ENCODE data around the gene TIAM2.
A peak's percentile ranks its signal among the peaks of the same experiment; 100 is the strongest.

The TIAM2 gene

GRCh38 chr6:155062866-155063341, 67.8 kb downstream of the TIAM2 start:
- no peak for DNase-seq (ENCODE audit: low spot score)

- DNase-seq (ENCODE audit: low spot score), result no peak
These were observed 69.2 kb downstream of the TIAM2 start for GRCh38 chr6:155064303-155064702.

- peak; percentile 79 for DNase-seq (ENCODE audit: low spot score)
These were observed 71.2 kb downstream of the TIAM2 start for GRCh38 chr6:155066361-155066760.

GRCh38 chr6:155066921-155067680, 72.0 kb downstream of the TIAM2 start:
- no peak for DNase-seq (ENCODE audit: low spot score)

GRCh38 chr6:155067956-155068615, 73.0 kb downstream of the TIAM2 start:
- peak; percentile 72 for DNase-seq (ENCODE audit: low spot score)

- DNase-seq (ENCODE audit: low spot score), result no peak
These were observed 74.4 kb downstream of the TIAM2 start for GRCh38 chr6:155069543-155069942.

- no peak for DNase-seq (ENCODE audit: low spot score)
These were observed 81.0 kb downstream of the TIAM2 start for GRCh38 chr6:155075930-155076695.

GRCh38 chr6:155077331-155077730, 82.2 kb downstream of the TIAM2 start:
- no peak for DNase-seq (ENCODE audit: low spot score)

GRCh38 chr6:155077784-155078183, 82.7 kb downstream of the TIAM2 start:
- no peak for DNase-seq (ENCODE audit: low spot score)

- DNase-seq (ENCODE audit: low spot score), result no peak
These were observed 83.2 kb downstream of the TIAM2 start for GRCh38 chr6:155078331-155078745.

- no peak for DNase-seq (ENCODE audit: low spot score)
These were observed 84.9 kb downstream of the TIAM2 start for GRCh38 chr6:155079985-155080452.

GRCh38 chr6:155080881-155081845, 86.0 kb downstream of the TIAM2 start:
- DNase-seq (ENCODE audit: low spot score), result no peak

GRCh38 chr6:155084431-155085123, 89.5 kb downstream of the TIAM2 start:
- no peak for DNase-seq (ENCODE audit: low spot score)

GRCh38 chr6:155085582-155086257, 90.6 kb downstream of the TIAM2 start:
- DNase-seq (ENCODE audit: low spot score), result no peak

- no peak for DNase-seq (ENCODE audit: low spot score)
These were observed 93.7 kb downstream of the TIAM2 start for GRCh38 chr6:155088856-155089255.

- DNase-seq (ENCODE audit: low spot score), result no peak
These were observed 94.6 kb downstream of the TIAM2 start for GRCh38 chr6:155089746-155090145.

GRCh38 chr6:155090166-155090565, 95.1 kb downstream of the TIAM2 start:
- no peak for DNase-seq (ENCODE audit: low spot score)

- no peak for DNase-seq (ENCODE audit: low spot score)
These were observed 96.6 kb downstream of the TIAM2 start for GRCh38 chr6:155091756-155092155.

GRCh38 chr6:155093430-155093829, 98.3 kb downstream of the TIAM2 start:
- no peak for DNase-seq (ENCODE audit: low spot score)

- no peak for DNase-seq (ENCODE audit: low spot score)
These were observed 105.0 kb downstream of the TIAM2 start for GRCh38 chr6:155100087-155100486.
